OCI-LY3 (cell line): ENCODE measurements around the gene TMEM147.

Experiments
- CTCF ChIP-seq: fragments of 200-600, 300-600 bp; sonication (generic); IDR thresholded peaks from 2 replicates; pipeline ENCODE4 v1.5.1; 2014; ENCODE audit warnings: antibody characterized with exemption, low read length, low read depth
- EZH2phosphoT487 ChIP-seq: fragments of 200-600 bp; shearing (Covaris generic); IDR thresholded peaks from 2 replicates; pipeline ENCODE4 v1.6.1; 2018; ENCODE audit warnings: antibody characterized with exemption, mixed run types, low read depth

GRCh38 chr19:35509018-35509652 lies 36.3 kb upstream of the TMEM147 start:
- TF ChIP-seq CTCF (no peak), EZH2phosphoT487 (no peak)
